Activated naive CD4-positive, alpha-beta T cell treated with anti-CD3 and anti-CD28 coated beads, Interleukin-2, amount 50 U/mL, for 16 hours (primary cell): ENCODE data around the gene TOX2.

Experiments used
- DNase-seq: peaks from one replicate; pipeline ENCODE4 v3.0.0-alpha.2; 2020

The TOX2 gene

DNA sequence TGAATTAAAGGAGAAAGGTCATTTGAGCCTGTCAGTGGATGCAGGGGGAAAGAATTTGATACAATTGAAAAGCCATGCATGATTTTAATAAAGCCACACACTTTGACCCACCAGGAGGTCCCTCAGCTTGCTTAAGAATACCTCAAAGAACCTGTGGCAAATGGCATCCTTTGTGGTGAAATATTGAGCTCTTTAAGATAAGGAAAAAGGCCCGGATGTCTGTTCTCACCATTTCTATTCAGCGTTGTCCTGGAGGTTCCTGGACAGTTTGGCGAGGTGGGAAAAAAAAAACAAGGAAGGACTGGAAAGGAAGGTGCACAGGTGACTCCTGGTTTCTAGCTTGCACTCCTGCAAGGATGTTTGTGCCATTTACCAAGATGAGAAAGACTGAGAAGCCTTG, 91.0 kb downstream of the TOX2 start:
- DNase-seq, result no peak

- no peak for DNase-seq
These were observed 91.5 kb downstream of the TOX2 start for GRCh38 chr20:44006126-44006525.

DNA sequence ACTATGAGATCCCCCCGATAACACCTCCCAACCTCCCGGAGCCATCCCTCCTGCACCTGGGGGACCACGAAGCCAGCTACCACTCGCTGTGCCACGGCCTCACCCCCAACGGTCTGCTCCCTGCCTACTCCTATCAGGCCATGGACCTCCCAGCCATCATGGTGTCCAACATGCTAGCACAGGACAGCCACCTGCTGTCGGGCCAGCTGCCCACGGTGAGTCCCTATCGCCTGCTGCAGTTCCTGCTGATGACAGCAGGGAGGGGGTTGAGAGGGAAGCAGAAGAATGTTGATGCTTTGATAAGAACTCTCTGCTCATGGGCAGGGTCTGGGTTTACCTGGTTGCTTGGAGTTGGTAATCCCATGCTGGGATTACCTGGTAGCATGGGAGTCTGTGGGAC, 91.9 kb downstream of the TOX2 start:
- DNase-seq, result no peak

- DNase-seq, result no peak
These were observed 94.4 kb downstream of the TOX2 start for GRCh38 chr20:44008806-44009678.

- no peak for DNase-seq
These were observed 95.0 kb downstream of the TOX2 start for GRCh38 chr20:44009679-44009992.

GRCh38 chr20:44010162-44010704, 95.6 kb downstream of the TOX2 start:
- DNase-seq, result peak; percentile 38

GRCh38 chr20:44011251-44011940, 96.7 kb downstream of the TOX2 start:
- no peak for DNase-seq

DNA sequence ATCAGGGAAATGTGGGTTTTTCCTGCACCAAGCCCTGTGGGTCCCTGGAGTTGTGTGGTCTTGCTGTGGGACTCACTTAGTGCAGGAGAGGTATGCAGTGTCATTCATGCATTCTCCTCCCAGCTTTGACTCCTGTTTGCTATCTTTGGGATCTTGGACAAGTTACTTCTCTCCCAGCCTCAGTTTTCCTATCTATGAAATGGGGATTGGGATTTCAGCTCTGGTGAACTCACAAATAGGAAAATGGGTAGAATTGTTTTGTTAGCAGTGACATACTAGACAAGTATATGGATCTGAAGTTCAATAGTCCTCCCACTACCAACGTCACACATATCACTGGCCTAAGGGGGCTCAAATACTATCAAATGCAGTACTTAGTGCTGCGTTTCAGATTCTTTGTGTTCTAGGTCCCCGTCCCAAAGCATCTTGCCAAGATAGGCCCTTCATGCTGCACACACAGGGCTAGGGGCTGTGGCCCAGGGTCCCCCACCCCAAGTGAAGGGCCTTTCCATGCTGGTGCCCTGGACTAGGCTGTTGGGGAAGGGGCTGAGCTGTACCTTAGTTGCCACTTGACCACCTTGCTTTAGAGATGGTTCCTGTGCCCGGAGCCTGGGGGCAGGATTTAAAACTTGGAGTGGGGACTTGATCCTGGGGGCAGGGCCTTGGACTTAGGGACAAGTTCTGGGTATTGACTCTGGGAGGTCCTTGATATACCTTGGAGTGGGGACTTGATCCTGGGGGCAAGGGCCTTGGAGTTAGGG, 98.0 kb downstream of the TOX2 start:
- DNase-seq, result no peak

DNA sequence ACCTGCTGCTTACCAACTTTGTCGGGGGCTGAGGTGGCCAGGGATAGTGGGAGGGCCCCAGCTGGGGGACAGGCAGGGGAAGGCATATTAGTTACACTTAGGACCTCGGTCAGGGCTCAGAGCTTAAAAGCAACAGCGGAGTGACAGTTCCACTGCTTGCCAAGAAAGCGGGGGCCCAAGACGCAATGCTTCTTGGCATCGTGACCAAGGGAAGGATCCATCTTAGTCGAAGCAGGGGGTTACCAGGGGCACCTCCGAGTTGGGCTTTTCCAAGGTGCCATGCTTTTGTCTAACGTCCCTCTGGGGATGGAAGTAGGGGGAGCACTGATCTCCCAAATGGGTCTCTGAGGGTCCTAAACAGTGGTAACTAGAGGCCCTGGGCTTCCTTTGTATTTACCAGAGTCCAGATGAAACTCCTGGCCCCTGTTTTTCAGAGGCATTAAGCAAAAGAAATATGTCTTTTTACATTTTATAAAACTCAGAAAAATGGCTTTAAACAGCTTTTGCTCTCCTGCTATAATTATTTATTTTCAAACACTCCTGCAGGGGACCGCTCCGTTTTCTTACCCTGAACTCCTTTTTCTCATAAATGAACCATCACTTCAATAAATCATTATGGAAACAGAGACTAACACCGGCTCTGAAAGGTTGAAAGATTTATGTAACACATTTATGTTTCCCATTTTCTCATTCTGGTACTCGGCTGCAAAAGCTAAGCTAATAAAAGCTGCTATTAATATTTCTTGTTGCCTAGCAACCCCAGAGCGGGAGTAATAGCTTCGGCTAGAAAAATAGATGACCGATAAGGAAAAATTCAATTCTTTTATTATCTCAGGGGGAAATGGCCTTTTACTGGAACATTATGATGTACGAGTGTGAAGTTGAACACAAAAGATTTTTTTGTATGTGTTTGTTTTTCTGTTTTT, 100.4 kb downstream of the TOX2 start:
- no peak for DNase-seq

- DNase-seq, result no peak
These were observed 101.1 kb downstream of the TOX2 start for GRCh38 chr20:44015733-44016103.

GRCh38 chr20:44016525-44016924, 101.9 kb downstream of the TOX2 start:
- no peak for DNase-seq

- no peak for DNase-seq
These were observed 102.6 kb downstream of the TOX2 start for GRCh38 chr20:44017211-44017610.

DNA sequence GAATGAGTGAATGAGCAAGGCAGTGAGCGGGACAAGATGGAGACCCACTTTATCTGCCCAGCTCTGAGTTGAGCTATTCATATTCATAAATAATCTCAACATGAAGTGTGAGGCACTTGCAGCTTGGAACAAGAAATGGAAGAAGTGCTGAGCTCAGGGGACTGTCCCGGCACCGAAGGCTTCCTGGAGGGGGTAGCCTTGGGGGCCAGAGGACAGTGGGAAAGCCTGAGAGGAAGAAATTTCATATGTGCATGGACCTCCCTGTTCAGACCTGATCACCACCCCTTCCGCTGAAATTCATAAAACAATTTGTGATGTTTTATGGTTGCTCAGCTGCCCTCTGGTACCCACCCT, 103.2 kb downstream of the TOX2 start:
- no peak for DNase-seq

DNA sequence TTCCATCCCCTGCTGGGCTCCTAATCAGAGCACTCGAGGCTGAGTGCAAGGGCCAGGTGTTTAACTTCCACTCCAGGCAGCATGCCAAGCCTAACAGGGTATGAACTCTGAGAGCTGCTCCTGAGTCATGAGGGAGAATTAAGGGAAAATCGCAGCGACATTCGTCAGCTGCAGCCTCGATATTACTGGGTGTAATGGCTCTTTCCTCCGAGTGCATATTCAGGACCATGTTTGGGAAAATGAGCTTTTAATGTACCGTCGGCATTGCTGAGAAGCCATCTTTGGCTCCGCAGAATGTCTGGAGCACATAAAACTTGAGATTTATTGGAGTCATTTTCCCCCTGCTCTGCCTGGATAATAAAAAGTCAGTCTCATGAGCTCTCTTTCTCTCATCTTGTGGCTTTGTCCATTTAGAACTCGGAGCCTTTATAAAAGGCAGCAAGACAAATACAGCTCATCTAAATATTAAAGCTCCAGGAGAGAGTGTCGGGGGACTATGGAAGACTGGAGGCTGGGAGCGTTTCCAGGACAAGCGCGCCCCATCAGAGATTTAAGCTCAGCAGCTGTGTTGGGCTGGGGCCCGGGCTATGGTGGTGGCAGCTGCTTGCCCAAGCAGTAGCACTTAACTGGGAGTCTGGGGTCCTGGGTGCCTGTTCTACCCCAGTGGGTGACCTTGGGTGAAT, 103.7 kb downstream of the TOX2 start:
- no peak for DNase-seq

GRCh38 chr20:44018942-44019637, 104.4 kb downstream of the TOX2 start:
- DNase-seq, result no peak

DNA sequence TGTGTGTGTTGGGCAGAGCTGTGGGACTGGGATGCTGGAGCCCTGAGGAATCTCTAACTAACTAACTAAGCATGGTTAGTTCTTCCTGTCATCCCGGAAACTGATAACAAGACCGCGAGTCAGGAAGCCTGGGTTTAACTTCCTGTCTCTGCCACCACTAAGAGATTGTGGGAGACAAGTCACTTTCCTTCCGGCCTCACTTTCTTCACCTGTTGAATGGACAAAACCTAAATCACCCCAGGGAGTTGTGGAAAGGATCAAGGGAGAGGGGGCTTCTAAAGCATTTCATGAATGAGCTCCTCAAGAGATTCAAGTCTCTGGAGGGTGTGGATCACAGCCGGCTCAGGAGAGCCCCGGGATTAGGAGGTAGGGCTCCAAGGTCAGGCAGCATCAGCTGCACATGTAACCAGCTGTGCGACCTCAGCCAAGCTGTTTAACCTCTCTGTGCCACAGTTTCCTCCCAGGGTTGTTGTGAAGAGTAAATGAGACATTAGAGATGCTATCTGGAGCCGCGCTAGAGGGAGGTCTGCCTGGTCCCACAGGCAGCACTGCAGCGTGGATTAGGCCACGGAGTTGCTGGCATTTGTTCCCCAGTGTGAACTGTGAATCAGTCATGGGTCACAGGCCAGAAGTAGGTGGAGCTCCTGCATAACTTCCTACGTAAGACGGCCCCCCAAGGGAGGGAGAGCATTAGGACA, 105.1 kb downstream of the TOX2 start:
- DNase-seq, result no peak

DNA sequence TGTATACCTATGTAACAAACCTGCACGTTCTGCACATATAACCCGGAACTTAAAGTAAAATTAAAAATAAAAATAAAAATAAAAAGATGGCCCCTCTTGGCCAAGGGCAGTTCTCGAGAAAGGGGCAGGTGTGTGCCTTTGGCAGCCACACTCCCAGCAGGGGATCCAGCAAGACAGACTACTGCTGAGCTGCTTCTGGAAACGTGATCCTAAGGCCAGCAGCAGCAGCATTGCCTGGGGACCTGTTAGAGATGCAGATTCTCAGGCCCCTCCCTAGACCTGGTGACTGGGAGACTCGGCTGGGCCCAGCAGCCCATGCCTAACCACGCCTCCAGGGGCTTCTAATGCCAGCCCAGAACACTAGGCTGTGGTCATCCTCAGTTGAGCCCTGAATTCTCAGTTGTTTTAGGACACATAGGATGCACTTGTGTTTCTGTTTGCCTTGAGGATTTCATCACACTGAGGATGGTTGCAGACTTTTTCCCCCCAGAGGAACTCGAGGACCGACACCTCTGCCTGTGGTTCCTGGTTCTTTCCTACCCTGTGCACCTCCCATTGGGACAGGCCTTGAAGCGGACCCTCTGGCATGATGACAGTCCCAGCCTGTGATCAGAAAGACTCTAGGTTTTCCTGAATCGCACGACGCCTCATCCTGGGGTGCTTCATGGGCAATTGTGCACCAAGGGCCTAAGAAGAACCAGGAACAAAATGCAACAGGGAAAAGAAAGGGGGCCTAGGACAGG, 105.9 kb downstream of the TOX2 start:
- no peak for DNase-seq

DNA sequence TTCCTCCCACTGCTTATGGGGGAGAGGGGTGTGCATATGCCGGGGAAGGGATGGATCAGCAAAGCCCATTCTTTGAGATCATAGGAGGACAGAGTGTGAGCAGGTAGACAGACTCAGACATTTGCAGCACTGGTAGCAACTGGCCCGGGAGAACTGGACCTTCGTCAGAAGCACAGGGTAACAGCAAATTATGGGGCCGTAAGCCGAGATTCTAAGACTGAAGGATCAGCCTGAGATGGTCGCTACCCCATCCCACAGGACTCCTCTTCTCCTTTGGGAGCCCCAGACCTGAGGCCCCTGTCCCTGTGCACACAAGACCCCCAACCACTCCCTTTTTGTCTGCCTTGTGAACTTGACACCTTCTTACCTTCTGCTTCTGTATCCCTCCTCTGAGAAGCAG, 106.5 kb downstream of the TOX2 start:
- no peak for DNase-seq

DNA sequence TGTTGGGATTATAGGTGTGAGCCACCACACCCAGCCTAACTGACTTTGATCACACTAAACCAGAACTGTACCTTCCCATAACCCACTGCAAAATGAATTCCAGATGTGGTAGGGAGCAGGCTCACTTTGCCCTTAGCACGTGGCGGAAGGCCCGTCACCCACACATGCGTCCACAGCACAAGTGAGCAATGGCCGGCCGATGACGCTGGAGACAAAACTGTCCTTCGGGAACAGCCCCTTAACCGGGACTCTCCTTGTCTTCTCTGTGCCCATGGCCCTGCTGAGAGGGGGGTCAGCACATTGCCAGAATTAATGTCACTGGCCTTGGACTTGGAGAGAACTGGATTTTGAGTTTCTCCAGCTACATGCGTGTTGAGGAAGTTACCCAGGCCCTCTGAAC, 107.2 kb downstream of the TOX2 start:
- DNase-seq, result no peak

GRCh38 chr20:44022464-44022863, 107.8 kb downstream of the TOX2 start:
- no peak for DNase-seq
